IMR-90 (cell line): Measurements from ENCODE around the gene CTTN. TPM values are rescaled to one million over a fixed set of nuclear protein-coding genes. Genes with fewer than 3 reads are reported as not detected.

ENCODE experiments used
- ATAC-seq: fragments of 200-7000 bp; cut with Tn5 transposase; 2 replicates; pipeline ENCODE4 v1.9.1; 2020; ENCODE audit warnings: low read depth, mild to moderate bottlenecking, moderate library complexity
- BruUV-seq: library from RNA; stranded (reverse); fragments of 400-500 nt; replicated peaks from 2 replicates; lab custom pipeline; 2021; lab: Mats Ljungman, UMichigan
- CTCF ChIA-PET: fragments of 300-600 bp; formaldehyde crosslinking; extraction: SDS; loops from one replicate; lab custom pipeline; 2021; ENCODE audit warnings: antibody characterized with exemption; lab: Yijun Ruan, JAX
- POLR2A ChIA-PET: fragments of 300-600 bp; sonication (Branson Sonifier 250); formaldehyde crosslinking; loops from one replicate; lab custom pipeline; 2022; ENCODE audit warnings: antibody characterized with exemption; ENCODE audit not compliant: unreplicated experiment; lab: Charles Lee
- DNase-seq: peaks from one replicate; pipeline ENCODE4 v3.0.0; 2013
- H2AFZ ChIP-seq: replicated peaks from 2 replicates; pipeline ENCODE3; 2013; ENCODE audit warnings: low read length, mild to moderate bottlenecking; ENCODE audit not compliant: poor library complexity
- H2AK5ac ChIP-seq: 2 replicates; pipeline ENCODE4 v1.6.1; 2013; ENCODE audit warnings: low read depth, low read length, inconsistent platforms
- H2AK9ac ChIP-seq: replicated peaks from 2 replicates; pipeline ENCODE3; 2013; ENCODE audit warnings: mild to moderate bottlenecking, low read depth, low read length, moderate library complexity; ENCODE audit not compliant: poor library complexity
- H2BK120ac ChIP-seq: 2 replicates; pipeline ENCODE4 v1.6.1; 2013; ENCODE audit warnings: low read depth, low read length, inconsistent platforms
- H2BK15ac ChIP-seq: 3 replicates; pipeline ENCODE4 v1.6.1; 2013; ENCODE audit warnings: low read depth, low read length, inconsistent platforms
- H2BK20ac ChIP-seq: 2 replicates; pipeline ENCODE4 v1.6.1; 2013; ENCODE audit warnings: low read depth, mild to moderate bottlenecking, inconsistent platforms, low read length, moderate library complexity
- H2BK5ac ChIP-seq: 2 replicates; pipeline ENCODE4 v1.6.1; 2013; ENCODE audit warnings: mild to moderate bottlenecking, low read depth, low read length, inconsistent platforms; ENCODE audit not compliant: poor library complexity, severe bottlenecking
- H3K14ac ChIP-seq: replicated peaks from 2 replicates; pipeline ENCODE4 v1.6.1; 2013; ENCODE audit warnings: low read depth, low read length, inconsistent platforms
- H3K18ac ChIP-seq: 2 replicates; pipeline ENCODE4 v1.6.1; 2013; ENCODE audit warnings: low read depth, low read length, control low read depth
- H3K23ac ChIP-seq: 2 replicates; pipeline ENCODE4 v1.6.1; 2013; ENCODE audit warnings: low read depth, low read length, inconsistent platforms
- H3K27ac ChIP-seq: 2 replicates; pipeline ENCODE4 v1.5.1; 2013; ENCODE audit warnings: mild to moderate bottlenecking, control low read depth, low read length; ENCODE audit not compliant: insufficient read depth
- H3K27me3 ChIP-seq: 2 replicates; pipeline ENCODE4 v1.6.1; 2013; ENCODE audit warnings: low read length; ENCODE audit not compliant: control insufficient read depth, insufficient read depth
- H3K36me3 ChIP-seq: 2 replicates; pipeline ENCODE4 v1.6.1; 2013; ENCODE audit warnings: low read length, mixed read lengths; ENCODE audit not compliant: control insufficient read depth, insufficient read depth
- H3K4ac ChIP-seq: 2 replicates; pipeline ENCODE4 v1.6.1; 2013; ENCODE audit warnings: low read depth, low read length, inconsistent platforms
- H3K4me1 ChIP-seq: 2 replicates; pipeline ENCODE4 v1.6.1; 2013; ENCODE audit warnings: low read length, mixed read lengths; ENCODE audit not compliant: control insufficient read depth, insufficient read depth
- H3K4me2 ChIP-seq: 2 replicates; pipeline ENCODE4 v1.6.1; 2013; ENCODE audit warnings: low read depth, mild to moderate bottlenecking, control low read depth, low read length, moderate library complexity
- H3K4me3 ChIP-seq: 2 replicates; pipeline ENCODE4 v1.5.1; 2013; ENCODE audit warnings: low read depth, mild to moderate bottlenecking, control low read depth, low read length, moderate library complexity; ENCODE audit not compliant: insufficient read depth
- H3K56ac ChIP-seq: 2 replicates; pipeline ENCODE4 v1.6.1; 2013; ENCODE audit warnings: low read length, inconsistent platforms; ENCODE audit not compliant: insufficient read depth; ENCODE audit errors: extremely low read depth
- H3K79me1 ChIP-seq, 2 experiments: 2 replicates each; pipeline ENCODE4 v1.6.1; 2013; ENCODE audit warnings: low read length in 2 of 2, inconsistent platforms in 1 of 2, low read depth in 1 of 2
- H3K9ac ChIP-seq: 2 replicates; pipeline ENCODE4 v1.6.1; 2013; ENCODE audit warnings: low read depth, low read length, control low read depth
- H3K9me1 ChIP-seq: 2 replicates; pipeline ENCODE4 v1.6.1; 2013; ENCODE audit warnings: low read length, inconsistent platforms; ENCODE audit not compliant: insufficient read depth
- H3K9me3 ChIP-seq: 2 replicates; pipeline ENCODE4 v1.6.1; 2013; ENCODE audit warnings: low read length; ENCODE audit not compliant: control insufficient read depth, insufficient read depth
- H4K20me1 ChIP-seq: 2 replicates; pipeline ENCODE4 v1.6.1; 2013; ENCODE audit warnings: low read length, inconsistent platforms; ENCODE audit not compliant: insufficient read depth
- H4K5ac ChIP-seq: 2 replicates; pipeline ENCODE4 v1.6.1; 2013; ENCODE audit warnings: mild to moderate bottlenecking, low read depth, low read length, control low read depth
- H4K8ac ChIP-seq, 2 experiments: 2 replicates each; pipeline ENCODE4 v1.6.1; 2013; ENCODE audit warnings: low read depth in 2 of 2, low read length in 2 of 2, control low read depth in 1 of 2, inconsistent platforms in 1 of 2
- H4K91ac ChIP-seq: 2 replicates; pipeline ENCODE4 v1.6.1; 2013; ENCODE audit warnings: low read depth, low read length, inconsistent platforms; ENCODE audit not compliant: insufficient read depth
- CEBPB ChIP-seq: IDR thresholded peaks from 2 replicates; pipeline ENCODE4 v1.6.1; 2012; ENCODE audit warnings: low read depth, low read length, improper control_type of control experiment
- NFE2L2 ChIP-seq: fragments of 150-350 bp; IDR thresholded peaks from 2 replicates; pipeline ENCODE4 v1.6.1; 2016; ENCODE audit warnings: low read depth, mild to moderate bottlenecking, low read length
- WGBS, 2 experiments: methylation state at CpG; one replicate each; pipeline versions ENCODE4 v1.1.5 to v1.1.7; 2013; ENCODE audit warnings: missing lambda C conversion rate in 2 of 2; ENCODE audit not compliant: insufficient read length in 1 of 2; ENCODE audit errors: extremely low coverage in 2 of 2; 5-methylcytosine and 5-hydroxymethylcytosine counted together
- dilution Hi-C: fragments of 300-500 bp; cut with HindIII; formaldehyde crosslinking; loops from one replicate; pipeline ENCODE4 v1.14.3; 2018; ENCODE audit warnings: low sequenced_read_pairs; ENCODE audit not compliant: unreplicated experiment
- in situ Hi-C: fragments of 300-500 bp; cut with MboI; formaldehyde crosslinking; loops from 3 replicates; pipeline ENCODE4 v1.14.3; 2019; ENCODE audit warnings: low sequenced_read_pairs, inconsistent platforms, mixed read lengths
- intact Hi-C: fragments of 100-400 bp; cut with micrococcal nuclease; formaldehyde crosslinking; loops from 2 replicates; pipeline ENCODE4 v1.10.0; 2022
- polyA plus RNA-seq, 3 experiments: library from polyadenylated mRNA; depleted of rRNA; stranded (reverse); fragments of >200 nt; gene quantifications; 2 replicates each; pipeline ENCODE4 v1.2.3, GENCODE V29; 2012; ENCODE audit warnings: low replicate concordance in 1 of 3
- total RNA-seq: library from RNA; depleted of rRNA; stranded (reverse); fragments of >200 nt; gene quantifications from 2 replicates; pipeline ENCODE4 v1.2.3, GENCODE V29; 2012
- TF ChIP-seq, protein P1 (sequence below): fragments of 150-350 bp; IDR thresholded peaks from 2 replicates; pipeline ENCODE4 v1.6.1; 2017; ENCODE audit warnings: mild to moderate bottlenecking, antibody characterized with exemption, low read length, low read depth

The CTTN gene
- total and polyA plus RNA-seq, 2 of the 4 experiments (the other 2 are of a cell fraction), result 287 to 296 TPM

DNA sequence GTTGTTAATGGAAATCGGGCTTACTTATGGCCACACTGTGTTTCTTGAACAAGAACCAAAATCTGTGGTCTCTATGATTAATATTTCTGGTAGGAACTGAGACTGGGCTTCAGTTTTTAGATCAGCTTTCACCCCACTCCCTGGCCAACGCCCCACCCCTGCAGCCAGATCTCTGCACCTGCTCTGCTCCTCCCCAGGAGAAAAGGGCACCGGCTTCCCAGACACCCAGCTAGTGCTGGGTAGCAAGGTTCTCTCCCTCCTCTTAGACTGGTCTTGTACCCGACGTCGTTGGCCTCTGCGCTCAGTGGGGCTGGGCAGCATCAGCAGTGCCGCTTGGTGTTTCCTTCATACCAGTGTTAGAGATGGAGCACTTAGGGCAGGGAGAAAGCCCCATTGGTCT lies 17.0 kb upstream of the CTTN start:
- Histone ChIP-seq H2AK5ac (peak overlapping the region; percentile 83; the same call in 1 of the 2 replicates), H2AK9ac (no peak overlapping the region), H3K23ac (0 out of 2 replicates have a peak overlapping the region, but pooled peaks have one; percentile 37), H3K27me3 (no peaks in the 10 kb centered on the region), H3K4ac (peak overlapping the region; percentile 100), H3K18ac (peak overlapping the region; percentile 99), H2BK5ac (peak overlapping the region; percentile 94), H2BK120ac (peak overlapping the region; percentile 99), H2BK15ac (peak overlapping the region; percentile 69; the same call in 2 of the 3 replicates), H2AFZ (no peak overlapping the region), H3K9me1 (peaks cover 25% of the 10 kb centered on the region), H3K9ac (no peak overlapping the region), H3K36me3 (peaks cover 24% of the 10 kb centered on the region), H2BK20ac (peak overlapping the region; percentile 99), H3K9me3 (no peaks in the 10 kb centered on the region), H3K14ac (peak overlapping the region; percentile 99), H3K79me1 (peaks cover 9 to 49% of the 10 kb centered on the region in 2 experiments), H4K91ac (peak overlapping the region; percentile 96), H3K56ac (peak overlapping the region; percentile 67; the same call in 1 of the 2 replicates), H3K4me3 (no peak overlapping the region), H3K4me2 (no peak overlapping the region), H4K5ac (peak overlapping the region; percentile 99), H3K4me1 (peaks cover 18% of the 10 kb centered on the region), H4K8ac (peak overlapping the region; percentile 71 to 75; a peak in 3 of 4 replicates), H4K20me1 (peaks cover 8% of the 10 kb centered on the region), H3K27ac (peak overlapping the region; percentile 94; the same call in 1 of the 2 replicates)
- no peak for DNase-seq
- no peak for ATAC-seq
- no CpG with 5 or more reads among the region's 8 CpGs for WGBS, 2 experiments
- in situ Hi-C loops (no loop called here), dilution Hi-C loops (no loop called here), intact Hi-C loops (no loop called here)
- no TSS peak for BruUV-seq
- ChIA-PET POLR2A (no interaction called here), CTCF (no interaction called here)
- TF ChIP-seq CEBPB (no peak), NFE2L2 (no peak)
- TF ChIP-seq, protein P1, sequence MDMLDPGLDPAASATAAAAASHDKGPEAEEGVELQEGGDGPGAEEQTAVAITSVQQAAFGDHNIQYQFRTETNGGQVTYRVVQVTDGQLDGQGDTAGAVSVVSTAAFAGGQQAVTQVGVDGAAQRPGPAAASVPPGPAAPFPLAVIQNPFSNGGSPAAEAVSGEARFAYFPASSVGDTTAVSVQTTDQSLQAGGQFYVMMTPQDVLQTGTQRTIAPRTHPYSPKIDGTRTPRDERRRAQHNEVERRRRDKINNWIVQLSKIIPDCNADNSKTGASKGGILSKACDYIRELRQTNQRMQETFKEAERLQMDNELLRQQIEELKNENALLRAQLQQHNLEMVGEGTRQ, result no peak
